GM18867 (cell line): Measurements from ENCODE around the gene ZSCAN18.
"Not testable (repeated sequence)": the region's sequence is repeated elsewhere in the genome, so short reads cannot be mapped to it uniquely, and the experiment has no call there.

Experiments used
- ATAC-seq: cut with Tn5 transposase; IDR thresholded peaks from one replicate; pipeline ENCODE4 v1.9.1; 2021; ENCODE audit warnings: mild to moderate bottlenecking, moderate library complexity; ENCODE audit not compliant: unreplicated experiment

ZSCAN18 gene, protein sequence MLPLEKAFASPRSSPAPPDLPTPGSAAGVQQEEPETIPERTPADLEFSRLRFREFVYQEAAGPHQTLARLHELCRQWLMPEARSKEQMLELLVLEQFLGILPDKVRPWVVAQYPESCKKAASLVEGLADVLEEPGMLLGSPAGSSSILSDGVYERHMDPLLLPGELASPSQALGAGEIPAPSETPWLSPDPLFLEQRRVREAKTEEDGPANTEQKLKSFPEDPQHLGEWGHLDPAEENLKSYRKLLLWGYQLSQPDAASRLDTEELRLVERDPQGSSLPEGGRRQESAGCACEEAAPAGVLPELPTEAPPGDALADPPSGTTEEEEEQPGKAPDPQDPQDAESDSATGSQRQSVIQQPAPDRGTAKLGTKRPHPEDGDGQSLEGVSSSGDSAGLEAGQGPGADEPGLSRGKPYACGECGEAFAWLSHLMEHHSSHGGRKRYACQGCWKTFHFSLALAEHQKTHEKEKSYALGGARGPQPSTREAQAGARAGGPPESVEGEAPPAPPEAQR

DNA sequence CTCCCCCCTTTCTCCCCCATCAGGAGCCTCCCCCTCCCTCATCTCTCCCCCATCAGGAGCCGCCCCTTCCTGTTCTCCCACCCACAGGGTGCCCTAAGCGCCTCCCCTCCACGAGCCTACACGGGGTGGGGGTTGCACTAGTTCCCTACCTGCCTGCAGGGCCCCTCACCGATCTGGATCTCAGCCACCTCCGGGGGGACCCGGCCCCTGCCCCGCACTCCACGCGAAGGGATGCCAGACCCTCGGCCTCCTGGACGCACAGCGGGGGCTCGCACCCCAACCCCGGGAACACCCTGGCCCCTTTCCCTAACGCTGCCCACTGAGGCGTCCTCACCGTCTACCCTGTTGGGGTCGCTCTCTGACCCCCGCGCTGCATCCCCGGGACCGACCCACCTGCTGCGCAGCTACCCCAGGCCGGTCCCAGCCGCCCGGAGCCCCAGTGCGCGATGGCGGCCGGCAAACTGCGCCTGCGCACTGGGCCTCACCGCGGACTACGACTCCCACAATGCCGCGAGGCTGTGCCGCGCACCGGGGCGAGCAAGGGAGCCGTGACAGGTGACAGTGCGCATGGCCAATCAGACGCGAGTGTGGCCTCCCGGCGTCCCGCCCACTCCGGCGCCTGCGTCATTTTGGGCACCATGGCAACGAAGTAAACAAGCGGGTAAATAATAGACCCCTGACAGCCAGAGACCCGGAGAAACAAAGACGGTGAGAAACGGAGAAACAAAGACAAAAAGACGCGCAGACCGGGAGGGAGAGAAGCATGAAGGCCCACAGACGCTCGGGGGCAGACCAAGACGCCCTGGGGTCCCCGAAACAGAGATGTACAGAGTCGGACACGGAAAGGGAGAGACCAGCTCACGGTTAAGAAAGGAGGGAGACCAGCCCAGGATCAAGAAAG is at the start of gene ZSCAN18:
Gene ZSCAN18 (minus strand): TSS at position 451 of the 901 bp plus-strand sequence. CDS start 7,964 bp downstream, outside the sequence.
- no peak for ATAC-seq

DNA sequence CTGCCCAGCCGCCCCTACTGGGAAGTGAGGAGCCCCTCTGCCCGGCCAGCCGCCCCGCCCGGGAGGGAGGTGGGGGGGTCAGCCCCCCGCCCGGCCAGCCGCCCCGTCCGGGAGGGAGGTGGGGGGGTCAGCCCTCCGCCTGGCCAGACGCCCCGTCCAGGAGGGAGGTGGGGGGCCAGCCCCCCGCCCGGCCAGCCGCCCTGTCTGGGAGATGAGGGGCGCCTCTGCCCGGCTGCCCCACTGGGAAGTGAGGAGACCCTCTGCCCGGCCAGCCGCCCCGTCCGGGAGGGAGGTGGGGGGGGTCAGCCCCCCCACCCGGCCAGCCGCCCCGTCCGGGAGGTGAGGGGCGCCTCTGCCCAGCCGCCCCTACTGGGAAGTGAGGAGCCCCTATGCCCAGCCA is 49.4 kb upstream of the ZSCAN18 start:
- ATAC-seq = not testable (repeated sequence)

DNA sequence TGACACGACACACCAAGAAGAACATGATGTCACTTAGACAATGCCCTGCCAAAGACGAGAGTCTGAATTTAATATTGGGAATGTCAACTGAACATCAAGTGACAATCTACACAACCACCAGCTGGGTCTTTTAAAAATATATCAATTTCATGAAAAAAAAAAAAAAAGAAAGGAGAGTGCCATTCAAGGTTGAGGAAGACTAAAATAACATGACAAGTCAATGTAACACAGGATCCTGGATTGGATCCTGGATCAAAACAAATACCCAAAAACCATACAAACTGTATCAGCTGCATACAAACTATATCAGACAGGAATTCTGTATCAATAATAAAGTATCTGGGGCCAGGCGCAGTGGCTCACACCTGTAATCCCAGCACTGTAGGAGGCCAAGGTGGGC is 47.8 kb upstream of the ZSCAN18 start:
- ATAC-seq = no peak

DNA sequence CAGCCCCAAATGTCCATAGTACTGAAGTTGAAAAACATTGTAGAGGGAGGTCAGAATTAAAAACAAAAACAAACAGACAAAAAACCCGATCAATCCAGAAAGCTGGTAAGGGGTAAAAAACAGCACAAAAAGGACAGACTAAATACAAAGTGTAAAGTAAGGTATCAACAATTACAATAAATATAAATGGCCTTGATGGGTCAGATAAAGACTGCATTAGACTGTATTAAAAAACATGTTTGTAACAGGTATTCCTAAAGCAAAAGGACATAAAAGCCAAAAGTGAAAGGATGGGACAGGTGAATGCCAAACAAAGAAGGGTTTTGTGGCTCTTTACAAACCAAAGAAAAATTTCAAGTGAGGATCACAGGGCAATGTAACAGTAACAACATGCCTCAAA is 36.2 kb upstream of the ZSCAN18 start:
- ATAC-seq = no peak

DNA sequence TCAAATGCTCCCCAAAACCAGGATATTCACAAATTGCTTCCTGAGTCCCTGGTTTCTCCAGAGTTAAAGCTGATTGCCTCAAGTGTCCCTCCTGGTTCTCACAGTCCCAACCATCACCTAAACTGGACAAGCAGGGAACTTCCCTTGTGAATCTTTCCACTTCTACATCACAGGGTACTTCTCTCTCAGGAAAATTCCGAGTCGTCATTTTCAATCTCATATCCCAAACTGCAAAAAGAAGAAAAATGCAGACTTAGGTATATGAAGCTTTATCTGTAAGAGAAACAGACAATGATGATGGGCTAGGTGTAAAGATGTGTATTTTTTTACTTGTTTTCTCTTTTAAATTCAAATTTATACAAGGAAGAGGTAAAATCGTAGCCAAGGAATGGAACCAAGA is 31.3 kb upstream of the ZSCAN18 start:
- no peak for ATAC-seq

DNA sequence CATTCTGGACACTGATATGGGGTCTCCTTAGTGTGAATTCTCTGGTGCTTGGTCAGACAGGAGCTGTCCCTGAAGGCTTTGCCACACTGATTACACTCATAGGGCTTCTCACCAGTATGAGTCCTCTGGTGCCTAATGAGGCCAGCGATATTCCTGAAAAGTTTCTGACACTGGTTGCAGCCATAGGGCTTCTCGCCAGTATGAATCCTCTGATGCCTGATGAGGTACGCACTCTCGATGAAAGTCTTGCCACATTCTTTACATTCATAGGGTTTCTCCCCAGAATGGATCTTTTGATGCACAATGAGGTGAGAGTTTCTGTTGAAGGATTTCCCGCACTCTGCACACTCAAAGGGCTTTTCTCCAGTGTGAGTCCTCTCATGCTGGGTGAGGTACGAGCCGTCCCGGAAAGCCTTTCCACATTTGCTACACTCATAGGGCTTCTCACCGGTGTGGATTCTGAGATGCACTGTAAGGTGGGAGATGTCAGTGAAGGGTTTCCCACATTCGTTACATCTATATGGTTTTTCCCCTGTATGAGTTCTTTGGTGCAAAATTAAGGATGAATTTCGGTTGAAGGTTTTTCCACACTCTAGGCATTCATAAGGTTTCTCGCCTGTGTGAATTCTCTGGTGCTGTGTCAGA is 30.1 kb upstream of the ZSCAN18 start:
- no peak for ATAC-seq

DNA sequence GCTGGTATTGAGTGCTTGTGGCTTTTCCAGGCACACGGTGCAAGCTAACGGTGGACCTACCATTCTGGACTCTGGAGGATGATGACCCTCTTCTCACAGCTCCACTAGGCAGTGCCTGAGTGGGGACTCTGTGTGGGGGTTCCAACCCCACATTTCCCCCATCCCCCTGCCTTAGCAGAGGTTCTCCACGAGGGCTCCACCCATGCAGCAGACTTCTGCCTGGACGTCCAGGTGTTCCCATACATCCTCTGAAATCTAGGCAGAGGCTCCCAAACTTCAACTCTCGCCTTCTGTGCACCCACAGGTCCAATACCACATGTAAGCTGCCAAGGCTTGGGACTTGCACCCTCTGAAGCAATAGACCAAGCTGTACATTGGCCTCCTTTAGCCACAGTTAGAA is 25.3 kb upstream of the ZSCAN18 start:
- ATAC-seq = no peak

DNA sequence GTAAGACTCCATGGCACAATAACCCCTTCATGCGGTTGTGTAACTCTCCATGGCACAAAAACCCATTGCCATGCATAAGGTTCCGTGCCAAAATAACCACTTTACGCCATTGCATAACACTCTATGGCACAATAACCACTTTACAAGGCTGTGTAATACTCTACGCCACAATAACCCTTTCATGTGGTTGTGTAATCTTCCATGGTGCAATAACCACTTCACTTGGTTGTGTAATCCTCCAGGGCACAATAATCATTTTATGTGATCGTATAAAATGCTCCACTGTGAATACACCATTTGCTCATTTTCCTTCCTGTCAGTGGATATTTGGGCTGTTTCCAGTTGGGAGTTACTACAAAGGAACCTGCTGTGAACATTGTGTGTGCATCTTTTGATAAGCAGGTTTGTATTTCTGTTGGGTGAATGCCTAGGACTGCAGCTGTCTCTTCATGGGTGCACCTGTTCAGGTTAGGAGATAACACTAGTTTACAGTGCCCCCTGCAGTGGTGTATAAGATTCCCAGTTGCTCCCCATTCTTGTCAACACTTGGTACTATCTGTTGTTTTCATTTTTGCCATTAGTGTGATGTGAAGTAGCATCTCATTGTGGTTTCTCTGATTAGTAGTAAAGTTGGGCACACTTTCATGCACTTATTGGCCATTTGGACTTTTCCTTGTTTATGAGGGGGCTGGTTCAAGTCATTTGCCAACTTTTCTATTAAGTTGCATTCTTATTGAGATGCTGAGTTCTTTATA is 21.1 kb upstream of the ZSCAN18 start:
- ATAC-seq = no peak

DNA sequence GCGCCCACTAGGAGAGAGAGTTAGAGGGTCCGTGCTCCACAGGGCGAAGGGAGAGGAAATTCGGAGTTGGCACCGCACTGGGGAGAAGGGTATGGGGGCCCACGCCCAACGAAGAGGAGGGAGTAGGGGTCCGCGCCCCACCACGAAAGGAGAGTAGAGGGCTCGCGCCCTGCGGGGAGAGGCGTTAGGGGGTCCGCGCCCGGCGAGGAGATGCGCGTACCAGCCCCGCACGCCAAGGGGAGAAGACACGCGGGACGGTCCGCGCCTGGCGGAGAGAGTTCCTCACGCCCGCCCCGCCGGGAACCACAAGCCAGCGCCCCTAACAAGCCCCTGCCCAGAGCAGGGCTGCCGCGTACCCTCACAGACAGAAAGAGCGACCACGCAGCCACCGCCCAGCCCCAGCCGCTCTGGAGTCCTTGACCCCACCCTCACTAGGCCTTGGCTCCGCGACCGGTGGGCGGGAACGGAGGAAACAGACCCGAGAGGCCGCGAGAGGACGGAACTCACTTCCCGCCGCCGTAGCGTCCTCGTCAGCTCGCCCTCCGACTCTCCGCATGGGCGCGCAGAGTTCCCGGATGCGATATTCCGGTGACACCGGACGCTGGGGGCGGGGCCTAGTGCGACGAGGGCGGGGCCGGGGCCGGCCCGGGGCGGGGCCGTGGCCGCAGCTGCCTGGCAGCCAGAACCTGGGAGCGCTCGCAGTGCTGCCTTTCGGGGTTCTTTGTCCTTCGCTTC is 20.0 kb upstream of the ZSCAN18 start:
- no peak for ATAC-seq

DNA sequence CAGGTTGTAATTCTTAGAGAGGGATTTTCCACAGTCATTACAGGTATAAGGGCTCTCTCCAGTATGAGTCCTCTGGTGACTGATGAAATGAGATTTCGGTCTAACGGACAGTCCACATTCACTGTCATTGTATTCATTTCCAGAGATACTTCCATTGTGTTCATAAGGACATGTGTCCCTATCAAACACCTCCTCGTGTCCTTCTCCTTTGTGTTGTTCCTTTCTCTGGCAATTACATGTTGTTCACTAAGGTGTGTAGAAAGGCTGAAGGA is 10.5 kb upstream of the ZSCAN18 start:
- ATAC-seq = no peak

DNA sequence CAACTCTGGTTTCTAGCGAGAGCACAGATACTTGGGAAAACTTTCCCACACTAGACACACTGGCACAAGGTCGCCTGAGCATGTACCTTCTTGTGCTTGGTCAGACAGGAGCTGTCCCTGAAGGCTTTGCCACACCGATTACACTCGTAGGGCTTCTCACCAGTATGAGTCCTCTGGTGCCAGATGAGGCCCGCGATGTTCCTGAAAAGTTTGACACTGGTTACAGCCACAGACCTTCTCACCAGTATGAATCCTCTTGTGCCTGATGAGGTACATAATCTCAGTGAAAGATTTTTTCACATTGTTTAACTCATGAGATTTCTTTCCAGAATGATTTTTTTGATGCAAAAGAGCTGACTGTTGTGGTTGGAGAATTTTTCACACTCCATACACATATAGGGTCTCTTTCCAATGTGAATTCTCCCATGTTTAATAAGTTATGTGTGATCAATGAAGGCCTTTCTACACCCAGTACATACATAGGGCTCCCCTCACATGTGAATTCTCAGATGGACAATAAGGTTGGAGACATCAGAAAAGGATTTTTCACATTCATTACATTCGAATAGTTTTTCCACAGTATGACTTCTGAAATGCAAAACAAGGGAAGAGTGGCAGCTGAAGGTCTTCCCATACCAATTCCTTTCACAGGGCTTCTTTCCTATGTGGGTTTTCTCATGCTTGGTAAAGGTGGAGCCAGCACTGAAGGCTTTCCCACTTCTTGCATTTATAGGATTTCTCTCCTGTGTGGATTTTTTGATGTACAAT is 9.9 kb upstream of the ZSCAN18 start:
- no peak for ATAC-seq

DNA sequence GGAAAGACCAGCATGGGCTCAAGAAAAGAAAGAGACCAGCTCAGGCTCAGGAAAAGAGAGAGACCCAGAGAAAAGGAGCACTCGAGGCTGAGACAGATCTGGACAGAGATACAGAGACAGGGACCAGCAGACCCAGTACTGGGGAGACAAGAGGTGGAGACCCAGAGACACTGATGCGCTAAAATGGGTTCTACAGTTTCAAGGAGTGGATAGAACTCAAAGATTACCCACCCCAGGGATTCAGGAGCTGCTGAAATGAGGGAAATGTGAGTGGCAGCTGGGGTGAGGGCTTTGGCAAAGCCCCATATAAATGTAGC is 609 bp upstream of the ZSCAN18 start:
- no peak for ATAC-seq

DNA sequence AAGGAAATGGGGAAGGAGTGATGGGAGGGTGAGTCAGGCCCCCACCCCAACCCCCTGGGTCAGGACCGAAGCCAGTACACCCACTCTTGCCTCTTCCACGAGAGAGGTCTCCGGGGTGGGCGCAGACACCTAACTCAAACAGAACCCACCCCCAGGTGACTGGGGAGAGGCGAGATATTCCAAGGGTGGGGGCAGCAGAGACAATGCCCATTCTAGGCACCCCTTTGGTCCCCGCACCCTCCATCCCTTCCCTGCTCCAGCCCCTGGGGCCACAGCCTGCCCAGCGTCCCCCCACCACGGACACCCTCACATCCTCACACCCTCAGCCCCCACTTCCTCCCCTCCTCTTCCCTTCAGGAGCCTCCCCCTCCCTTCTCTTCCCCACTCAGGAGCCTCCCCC is 682 bp downstream of the ZSCAN18 start:
- ATAC-seq = no peak

DNA sequence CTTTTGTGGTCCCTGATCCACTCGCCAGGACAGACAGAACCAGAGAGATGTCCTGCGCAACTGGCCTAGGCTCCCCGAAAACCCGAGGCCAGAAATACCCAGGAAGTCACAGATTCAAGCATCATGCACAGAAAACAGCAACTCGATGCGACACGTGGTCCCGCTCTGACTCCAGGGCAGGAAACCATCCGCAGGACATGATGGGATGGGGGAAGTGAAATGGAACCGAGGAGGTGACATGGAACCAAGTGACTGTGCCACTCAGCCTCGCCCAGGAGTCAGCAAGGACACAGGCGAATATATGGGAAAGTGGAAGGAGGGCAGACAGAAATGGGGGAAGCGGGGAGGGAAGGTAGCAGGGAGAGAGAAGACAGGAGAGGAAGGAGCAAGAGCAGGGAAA is 1.1 kb downstream of the ZSCAN18 start:
- no peak for ATAC-seq

DNA sequence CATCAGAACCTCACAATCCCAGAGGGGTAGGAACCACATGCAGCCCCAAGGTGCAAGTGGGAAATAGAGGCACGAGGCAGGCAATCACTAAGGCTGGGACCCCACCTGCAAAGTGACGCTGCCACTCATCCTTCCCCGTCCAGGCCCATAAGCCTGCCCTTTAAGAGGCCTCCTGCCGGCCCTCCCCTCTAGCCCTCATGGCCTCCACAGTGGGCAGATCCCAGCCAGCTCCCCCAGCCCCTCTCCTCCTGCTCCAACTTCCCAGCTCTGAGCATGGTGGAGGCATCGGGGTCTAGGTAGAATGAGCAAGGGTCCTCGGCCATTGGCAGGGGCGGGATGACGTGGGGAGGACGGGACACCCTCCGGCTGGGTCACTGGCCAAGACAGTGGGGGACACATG is 2.7 kb downstream of the ZSCAN18 start:
- ATAC-seq = no peak

DNA sequence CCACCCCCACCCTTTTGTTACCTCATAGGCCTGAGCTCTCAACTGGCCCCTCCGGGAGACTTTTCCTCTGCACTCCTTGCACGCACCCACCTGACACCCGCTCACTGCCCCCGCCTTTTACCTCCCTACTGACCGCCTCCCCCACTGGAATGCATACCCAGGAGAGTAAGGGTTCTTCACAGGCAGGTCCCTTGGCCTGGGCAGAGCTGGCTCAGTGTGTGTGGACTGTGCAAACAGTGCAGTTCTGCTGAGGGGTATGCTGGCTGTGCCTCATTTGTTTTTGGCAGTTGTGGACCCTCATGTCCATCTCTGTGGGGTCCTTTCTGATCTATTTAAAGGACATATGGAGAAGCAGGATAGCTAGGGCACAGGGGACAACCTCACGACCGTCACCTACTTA is 5.0 kb downstream of the ZSCAN18 start:
- ATAC-seq = no peak

DNA sequence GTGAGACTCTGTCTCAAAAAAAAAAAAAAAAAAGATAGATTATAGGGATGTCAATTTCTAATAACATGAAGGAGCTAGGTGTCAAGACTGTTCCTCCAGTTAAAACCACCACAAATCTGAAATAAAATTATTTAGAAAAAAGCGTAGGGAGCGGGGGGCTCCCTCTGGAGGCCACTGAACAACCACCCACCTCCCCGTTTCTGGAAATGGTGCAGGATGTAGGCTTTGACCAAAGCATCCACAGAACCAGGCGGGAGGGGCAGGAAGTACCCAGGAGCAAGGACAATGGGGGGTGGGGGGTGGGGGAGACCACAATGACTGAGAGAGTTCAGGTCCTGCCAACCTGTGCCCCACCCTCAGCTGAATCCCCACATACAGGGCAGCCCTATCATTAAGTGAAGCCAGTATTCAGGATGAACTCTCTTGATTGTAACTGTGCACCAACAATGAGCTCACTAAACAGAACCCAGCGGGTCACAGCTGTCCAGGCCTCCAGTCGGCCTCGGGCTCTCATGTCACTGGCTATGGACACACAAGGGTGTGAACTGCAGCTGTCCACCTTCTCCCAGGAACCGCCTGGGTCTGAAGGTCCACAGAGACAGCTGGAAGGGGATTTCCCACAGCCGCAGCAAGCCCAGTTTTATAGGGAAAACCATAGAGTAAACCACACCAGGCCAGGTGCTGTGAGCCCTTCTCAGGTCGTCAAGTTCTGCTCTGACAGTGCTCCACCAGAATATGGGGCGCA is 6.6 kb downstream of the ZSCAN18 start:
- ATAC-seq = no peak

DNA sequence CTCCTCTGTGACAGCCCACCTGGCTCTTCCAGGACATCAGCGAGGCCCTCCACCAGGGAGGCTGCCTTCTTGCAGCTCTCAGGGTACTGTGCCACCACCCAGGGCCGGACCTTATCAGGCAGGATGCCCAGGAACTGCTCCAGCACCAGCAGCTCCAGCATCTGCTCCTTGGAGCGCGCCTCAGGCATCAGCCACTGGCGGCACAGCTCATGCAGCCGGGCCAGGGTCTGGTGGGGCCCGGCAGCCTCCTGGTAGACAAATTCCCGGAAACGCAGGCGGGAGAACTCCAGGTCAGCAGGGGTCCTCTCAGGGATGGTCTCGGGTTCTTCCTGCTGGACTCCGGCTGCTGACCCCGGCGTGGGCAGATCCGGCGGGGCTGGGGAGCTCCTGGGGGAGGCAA is 8.2 kb downstream of the ZSCAN18 start:
- ATAC-seq = no peak

DNA sequence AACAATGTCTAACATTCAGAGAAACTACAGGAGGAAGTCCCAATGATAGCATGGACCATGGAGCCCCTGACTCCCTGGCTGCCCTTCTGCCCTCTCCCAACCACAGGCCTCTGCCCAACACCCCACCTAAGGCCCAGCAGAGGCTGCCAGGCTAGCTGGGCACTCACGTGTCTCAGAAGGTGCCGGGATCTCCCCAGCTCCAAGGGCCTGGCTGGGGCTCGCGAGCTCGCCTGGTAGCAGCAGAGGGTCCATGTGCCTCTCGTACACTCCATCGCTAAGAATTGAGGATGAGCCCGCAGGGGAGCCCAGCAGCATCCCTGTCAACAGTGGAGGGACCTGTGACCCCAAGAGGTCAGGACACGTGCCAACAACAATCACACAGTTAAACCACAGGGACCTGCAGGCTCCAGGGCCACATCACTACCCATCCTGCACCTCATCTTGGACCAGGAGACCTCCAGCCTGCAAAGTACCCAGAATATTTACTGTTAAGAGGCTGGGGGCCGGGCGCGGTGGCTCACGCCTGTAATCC is 9.4 kb downstream of the ZSCAN18 start:
- ATAC-seq = no peak
